GM19240 (cell line): Measurements from ENCODE around the gene STAB1.

Experiments used
- DNase-seq: peaks from one replicate; pipeline ENCODE4 v3.0.0; 2011; ENCODE audit warnings: low spot score; ENCODE audit not compliant: insufficient read length

The STAB1 gene

GRCh38 chr3:52458770-52459545 is 36.2 kb upstream of the STAB1 start:
- DNase-seq = no peak

GRCh38 chr3:52461874-52462273 is 33.3 kb upstream of the STAB1 start:
- no peak for DNase-seq

- DNase-seq = no peak
Observed at GRCh38 chr3:52463416-52463815, 31.7 kb upstream of the STAB1 start.

GRCh38 chr3:52468336-52468735 is 26.8 kb upstream of the STAB1 start:
- DNase-seq = no peak

- no peak for DNase-seq
Observed at GRCh38 chr3:52469001-52469400, 26.1 kb upstream of the STAB1 start.

- no peak for DNase-seq
Observed at GRCh38 chr3:52470920-52471319, 24.2 kb upstream of the STAB1 start.

- no peak for DNase-seq
Observed at GRCh38 chr3:52471371-52472238, 23.5 kb upstream of the STAB1 start.

- DNase-seq = no peak
Observed at GRCh38 chr3:52472239-52473000, 22.7 kb upstream of the STAB1 start.

- no peak for DNase-seq
Observed at GRCh38 chr3:52473026-52473425, 22.1 kb upstream of the STAB1 start.

GRCh38 chr3:52477076-52477795 is 17.9 kb upstream of the STAB1 start:
- no peak for DNase-seq

GRCh38 chr3:52477796-52478095 is 17.4 kb upstream of the STAB1 start:
- DNase-seq = no peak

GRCh38 chr3:52479037-52479876 is 15.9 kb upstream of the STAB1 start:
- DNase-seq = no peak

- no peak for DNase-seq
Observed at GRCh38 chr3:52479877-52480575, 15.1 kb upstream of the STAB1 start.

GRCh38 chr3:52480768-52481715 is 14.1 kb upstream of the STAB1 start:
- DNase-seq = no peak

GRCh38 chr3:52481819-52482521 is 13.2 kb upstream of the STAB1 start:
- no peak for DNase-seq

- no peak for DNase-seq
Observed at GRCh38 chr3:52483081-52483480, 12.1 kb upstream of the STAB1 start.

GRCh38 chr3:52483577-52484381 is 11.4 kb upstream of the STAB1 start:
- no peak for DNase-seq
